Trophoblast cell (in vitro differentiated cells and primary cell): ENCODE measurements around the gene TSHZ2.

Experiments
- DNase-seq, 2 donors: peaks; one replicate each; pipeline ENCODE4 v3.0.0-alpha.2; 2016
- H2AFZ ChIP-seq: 2 replicates; pipeline ENCODE4 v1.6.1; 2013; ENCODE audit warnings: low read length, moderate library complexity, mild to moderate bottlenecking; ENCODE audit not compliant: insufficient read depth, poor library complexity
- H2AK5ac ChIP-seq: 2 replicates; pipeline ENCODE4 v1.6.1; 2013; ENCODE audit warnings: mild to moderate bottlenecking, low read length
- H2BK120ac ChIP-seq: 2 replicates; pipeline ENCODE4 v1.6.1; 2013; ENCODE audit warnings: low read length, mild to moderate bottlenecking, moderate library complexity; ENCODE audit not compliant: insufficient read depth, poor library complexity
- H2BK12ac ChIP-seq: 2 replicates; pipeline ENCODE4 v1.6.1; 2013; ENCODE audit warnings: mild to moderate bottlenecking, low read length, moderate library complexity
- H2BK5ac ChIP-seq: 2 replicates; pipeline ENCODE4 v1.6.1; 2013; ENCODE audit warnings: low read length, low read depth, moderate library complexity, mild to moderate bottlenecking; ENCODE audit not compliant: poor library complexity
- H3K14ac ChIP-seq: 2 replicates; pipeline ENCODE4 v1.6.1; 2013; ENCODE audit warnings: mild to moderate bottlenecking, low read length
- H3K18ac ChIP-seq: 2 replicates; pipeline ENCODE4 v1.6.1; 2013; ENCODE audit warnings: mild to moderate bottlenecking, low read length
- H3K23ac ChIP-seq: 2 replicates; pipeline ENCODE4 v1.6.1; 2013; ENCODE audit warnings: low read length
- H3K27ac ChIP-seq: 2 replicates; pipeline ENCODE4 v1.5.1; 2013; ENCODE audit warnings: low read depth, mild to moderate bottlenecking, inconsistent platforms, low read length, moderate library complexity
- H3K27me3 ChIP-seq: 2 replicates; pipeline ENCODE4 v1.6.1; 2013; ENCODE audit warnings: inconsistent platforms, mild to moderate bottlenecking, low read length, moderate library complexity; ENCODE audit not compliant: insufficient read depth
- H3K36me3 ChIP-seq, 2 experiments: 1 replicate in 1 of 2; 2 replicates in 1 of 2; pipeline ENCODE4 v1.6.1; 2013; ENCODE audit warnings: low read length in 2 of 2, mild to moderate bottlenecking in 2 of 2, moderate library complexity in 1 of 2; ENCODE audit not compliant: insufficient read depth in 2 of 2, control insufficient read depth in 1 of 2
- H3K4ac ChIP-seq: 2 replicates; pipeline ENCODE4 v1.6.1; 2013; ENCODE audit warnings: low read depth, mild to moderate bottlenecking, low read length, moderate library complexity
- H3K4me1 ChIP-seq, 2 experiments: 1 replicate in 1 of 2; 2 replicates in 1 of 2; pipeline ENCODE4 v1.6.1; 2013; ENCODE audit warnings: low read length in 2 of 2, mild to moderate bottlenecking in 2 of 2, moderate library complexity in 1 of 2; ENCODE audit not compliant: insufficient read depth in 2 of 2, control insufficient read depth in 1 of 2
- H3K4me2 ChIP-seq: 2 replicates; pipeline ENCODE4 v1.6.1; 2013; ENCODE audit warnings: inconsistent platforms, mild to moderate bottlenecking, low read length, moderate library complexity
- H3K4me3 ChIP-seq: 2 replicates; pipeline ENCODE4 v1.5.1; 2013; ENCODE audit warnings: mild to moderate bottlenecking, low read depth, low read length, inconsistent platforms
- H3K79me1 ChIP-seq: one replicate; pipeline ENCODE4 v1.6.1; 2013; ENCODE audit warnings: low read length
- H3K79me2 ChIP-seq: 2 replicates; pipeline ENCODE4 v1.6.1; 2013; ENCODE audit warnings: low read length, mild to moderate bottlenecking; ENCODE audit not compliant: control insufficient read depth, insufficient read depth, poor library complexity
- H3K9ac ChIP-seq: 2 replicates; pipeline ENCODE4 v1.6.1; 2013; ENCODE audit warnings: mild to moderate bottlenecking, low read length
- H3K9me3 ChIP-seq: 2 replicates; pipeline ENCODE4 v1.6.1; 2013; ENCODE audit warnings: low read depth, mild to moderate bottlenecking, control low read depth, inconsistent platforms, low read length; ENCODE audit not compliant: insufficient read depth
- H4K12ac ChIP-seq: 2 replicates; pipeline ENCODE4 v1.6.1; 2013; ENCODE audit warnings: low read depth, mild to moderate bottlenecking, low read length, moderate library complexity
- H4K8ac ChIP-seq: 2 replicates; pipeline ENCODE4 v1.6.1; 2013; ENCODE audit warnings: low read depth, mild to moderate bottlenecking, low read length, moderate library complexity
- H4K91ac ChIP-seq: one replicate; pipeline ENCODE4 v1.6.1; 2013; ENCODE audit warnings: low read depth, mild to moderate bottlenecking, low read length, moderate library complexity
- WGBS: extraction: QIAGEN DNeasy Blood & Tissue Kit; methylation state at CpG from one replicate; pipeline ENCODE4 v1.1.7; 2013; ENCODE audit warnings: missing lambda C conversion rate; ENCODE audit not compliant: insufficient read length, insufficient coverage; ENCODE audit errors: extremely low coverage; 5-methylcytosine and 5-hydroxymethylcytosine counted together

TSHZ2 gene

DNA sequence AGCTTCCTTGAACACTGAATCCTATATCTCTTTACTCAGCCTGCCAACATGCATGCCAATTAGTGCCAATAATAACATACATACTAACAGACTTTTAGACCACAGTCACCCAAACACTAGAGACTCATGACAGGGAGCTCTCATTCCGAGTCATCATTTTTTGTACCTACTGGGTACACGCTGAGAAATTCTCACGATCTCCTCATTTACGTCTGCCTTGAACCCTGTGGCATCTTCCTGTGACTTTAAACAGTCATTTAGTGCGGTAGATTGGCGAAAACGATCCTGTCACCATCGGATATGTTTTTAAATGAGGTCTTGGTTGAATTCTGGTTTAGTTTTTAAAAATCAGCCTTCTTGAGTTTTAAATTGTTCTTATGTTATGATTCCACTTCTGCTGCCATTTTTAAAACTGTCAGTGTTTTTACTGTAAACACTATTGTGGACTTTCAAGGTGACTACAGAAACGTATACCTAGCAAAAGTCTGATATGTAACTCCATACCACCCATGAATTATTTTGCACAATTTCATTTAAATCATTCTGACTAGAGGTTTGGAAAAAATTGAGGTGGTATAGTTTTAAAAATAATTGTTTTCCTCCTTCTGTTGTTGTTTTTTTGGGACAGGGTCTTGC, 275.4 kb downstream of the TSHZ2 start:
- H2AK5ac ChIP-seq: no peak overlapping the region
- WGBS: no CpG with 5 or more reads among the region's 9 CpGs

GRCh38 chr20:53250456-53250855, 278.3 kb downstream of the TSHZ2 start:
- no CpG with 5 or more reads among the region's 4 CpGs for WGBS
- H2AK5ac ChIP-seq: no peak overlapping the region
- H3K27ac ChIP-seq: no peak overlapping the region
- H4K12ac ChIP-seq: no peak overlapping the region
- H3K18ac ChIP-seq: no peak overlapping the region
- no peak overlapping the region for H3K23ac ChIP-seq
- H3K4ac ChIP-seq: no peak overlapping the region
- no peak overlapping the region for H2AFZ ChIP-seq
- no peak overlapping the region for H3K4me2 ChIP-seq
- no peak overlapping the region for H2BK120ac ChIP-seq
- H3K4me1 ChIP-seq: no peaks in the 10 kb centered on the region
- H4K8ac ChIP-seq: no peak overlapping the region
- H3K27me3 ChIP-seq: no peaks in the 10 kb centered on the region
- H4K91ac ChIP-seq: no peak overlapping the region
- no peaks in the 10 kb centered on the region for H3K79me2 ChIP-seq
- no peaks in the 10 kb centered on the region for H3K9me3 ChIP-seq
- no peak overlapping the region for H3K9ac ChIP-seq
- no peak for DNase-seq
- no peaks in the 10 kb centered on the region for H3K36me3 ChIP-seq
- no peak overlapping the region for H2BK12ac ChIP-seq
- no peaks in the 10 kb centered on the region for H3K79me1 ChIP-seq
- no peak overlapping the region for H2BK5ac ChIP-seq
- H3K4me3 ChIP-seq: no peak overlapping the region
- H3K14ac ChIP-seq: no peak overlapping the region

More for the DNA sequence above, 275.4 kb downstream of the TSHZ2 start:
- H2BK12ac ChIP-seq: no peak overlapping the region
- no peak overlapping the region for H3K4me2 ChIP-seq
- H3K4me3 ChIP-seq: no peak overlapping the region
- H3K79me1 ChIP-seq: no peaks in the 10 kb centered on the region
- no peak overlapping the region for H4K8ac ChIP-seq
- no peak overlapping the region for H3K27ac ChIP-seq
- H2AFZ ChIP-seq: no peak overlapping the region
- H3K27me3 ChIP-seq: no peaks in the 10 kb centered on the region
- H3K23ac ChIP-seq: no peak overlapping the region
- no peak overlapping the region for H4K91ac ChIP-seq
- H3K4ac ChIP-seq: no peak overlapping the region
- no peak overlapping the region for H3K18ac ChIP-seq
- no peaks in the 10 kb centered on the region for H3K4me1 ChIP-seq
- H3K9ac ChIP-seq: no peak overlapping the region
- DNase-seq: no peak
- no peak overlapping the region for H3K14ac ChIP-seq
- no peaks in the 10 kb centered on the region for H3K79me2 ChIP-seq
- no peak overlapping the region for H2BK5ac ChIP-seq
- no peak overlapping the region for H2BK120ac ChIP-seq
- no peaks in the 10 kb centered on the region for H3K36me3 ChIP-seq
- no peaks in the 10 kb centered on the region for H3K9me3 ChIP-seq
- H4K12ac ChIP-seq: no peak overlapping the region

- H3K27me3 ChIP-seq: no peaks in the 10 kb centered on the region
- H3K9me3 ChIP-seq: no peaks in the 10 kb centered on the region
- no peak overlapping the region for H4K8ac ChIP-seq
- H4K91ac ChIP-seq: no peak overlapping the region
- no peaks in the 10 kb centered on the region for H3K36me3 ChIP-seq
- H2BK12ac ChIP-seq: no peak overlapping the region
- no peaks in the 10 kb centered on the region for H3K79me1 ChIP-seq
- no peak overlapping the region for H2AK5ac ChIP-seq
- H2BK5ac ChIP-seq: no peak overlapping the region
- no peaks in the 10 kb centered on the region for H3K4me1 ChIP-seq
- no peak overlapping the region for H2BK120ac ChIP-seq
- no peak overlapping the region for H3K4me3 ChIP-seq
- H3K4ac ChIP-seq: no peak overlapping the region
- no peaks in the 10 kb centered on the region for H3K79me2 ChIP-seq
- no peak overlapping the region for H3K23ac ChIP-seq
- no peak overlapping the region for H3K4me2 ChIP-seq
- no peak overlapping the region for H3K27ac ChIP-seq
- H3K14ac ChIP-seq: no peak overlapping the region
- H3K9ac ChIP-seq: no peak overlapping the region
- WGBS: no CpG with 5 or more reads among the region's 5 CpGs
- H3K18ac ChIP-seq: no peak overlapping the region
- H2AFZ ChIP-seq: no peak overlapping the region
- DNase-seq: no peak
- H4K12ac ChIP-seq: no peak overlapping the region
Measured at GRCh38 chr20:53252002-53252401, 279.8 kb downstream of the TSHZ2 start.

DNA sequence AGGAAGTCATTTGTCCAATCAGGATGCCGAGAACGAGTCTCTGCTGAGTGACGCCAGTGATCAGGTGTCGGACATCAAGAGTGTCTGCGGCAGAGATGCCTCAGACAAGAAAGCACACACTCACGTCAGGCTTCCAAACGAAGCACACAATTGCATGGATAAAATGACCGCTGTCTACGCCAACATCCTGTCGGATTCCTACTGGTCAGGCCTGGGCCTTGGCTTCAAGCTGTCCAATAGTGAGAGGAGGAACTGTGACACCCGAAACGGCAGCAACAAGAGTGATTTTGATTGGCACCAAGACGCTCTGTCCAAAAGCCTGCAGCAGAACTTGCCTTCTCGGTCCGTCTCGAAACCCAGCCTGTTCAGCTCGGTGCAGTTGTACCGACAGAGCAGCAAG, 281.5 kb downstream of the TSHZ2 start:
- WGBS: no CpG with 5 or more reads among the region's 18 CpGs
- Histone ChIP-seq H3K9me3 (no peaks in the 10 kb centered on the region), H3K4me2 (no peak overlapping the region)

More for the DNA sequence above, 281.5 kb downstream of the TSHZ2 start:
- H2AK5ac ChIP-seq: no peak overlapping the region
- H3K36me3 ChIP-seq: no peaks in the 10 kb centered on the region
- H4K91ac ChIP-seq: no peak overlapping the region
- no peak overlapping the region for H2BK120ac ChIP-seq
- H3K4ac ChIP-seq: no peak overlapping the region
- no peak overlapping the region for H4K8ac ChIP-seq
- no peak for DNase-seq
- peak overlapping the region; percentile 32 for H3K4me3 ChIP-seq
- no peak overlapping the region for H3K18ac ChIP-seq
- H3K23ac ChIP-seq: no peak overlapping the region
- H3K27me3 ChIP-seq: no peaks in the 10 kb centered on the region
- H3K9ac ChIP-seq: no peak overlapping the region
- no peak overlapping the region for H2AFZ ChIP-seq
- no peak overlapping the region for H2BK5ac ChIP-seq
- no peak overlapping the region for H2BK12ac ChIP-seq
- H3K27ac ChIP-seq: no peak overlapping the region
- H3K14ac ChIP-seq: no peak overlapping the region
- H3K79me1 ChIP-seq: no peaks in the 10 kb centered on the region
- H4K12ac ChIP-seq: no peak overlapping the region
- H3K4me1 ChIP-seq: no peaks in the 10 kb centered on the region
- no peaks in the 10 kb centered on the region for H3K79me2 ChIP-seq
